H1 (cell line): ENCODE measurements around the gene MAPK13. TPM values are rescaled to one million over a fixed set of nuclear protein-coding genes. Genes with fewer than 3 reads are reported as not detected.

ENCODE experiments used
- CTCF ChIA-PET: fragments of 300-600 bp; sonication (Branson Sonifier 250); formaldehyde crosslinking; loops from one replicate; lab custom pipeline; 2021; ENCODE audit not compliant: partially characterized antibody; lab: Charles Lee
- POLR2A ChIA-PET: fragments of 300-600 bp; sonication (Branson Sonifier 250); formaldehyde crosslinking; loops from one replicate; lab custom pipeline; 2021; ENCODE audit warnings: inconsistent platforms; ENCODE audit not compliant: partially characterized antibody; lab: Charles Lee
- DNase-seq, 2 experiments: peaks; one replicate each; pipeline versions ENCODE4 v3.0.0 to v3.0.0-alpha.2; 2010 to 2022; ENCODE audit warnings: low spot score in 2 of 2, low read depth in 1 of 2, mixed read lengths in 1 of 2
- FAIRE-seq: peaks from 2 replicates; lab custom pipeline; 2011; peaks lifted over from hg19 to GRCh38; lab: Jason Lieb, UNC
- H2AFZ ChIP-seq: 2 replicates; pipeline ENCODE4 v1.8.1; 2012; ENCODE audit warnings: low read length, inconsistent platforms
- H2AK5ac ChIP-seq: 2 replicates; pipeline ENCODE4 v1.6.1; 2013; ENCODE audit warnings: low read depth, low read length
- H2BK120ac ChIP-seq: replicated peaks from 2 replicates; pipeline ENCODE3; 2013; ENCODE audit warnings: low read depth, low read length, inconsistent platforms
- H2BK12ac ChIP-seq: 2 replicates; pipeline ENCODE4 v1.6.1; 2013; ENCODE audit warnings: low read depth, low read length
- H2BK15ac ChIP-seq: 2 replicates; pipeline ENCODE4 v1.6.1; 2013; ENCODE audit warnings: low read length
- H2BK20ac ChIP-seq: 2 replicates; pipeline ENCODE4 v1.6.1; 2013; ENCODE audit warnings: low read length
- H2BK5ac ChIP-seq: 2 replicates; pipeline ENCODE4 v1.6.1; 2013; ENCODE audit warnings: low read depth, low read length
- H3K14ac ChIP-seq: 2 replicates; pipeline ENCODE4 v1.6.1; 2013; ENCODE audit warnings: inconsistent platforms; ENCODE audit not compliant: insufficient read length
- H3K18ac ChIP-seq: 2 replicates; pipeline ENCODE4 v1.6.1; 2013; ENCODE audit warnings: low read length; ENCODE audit errors: extremely low read depth
- H3K23ac ChIP-seq: 2 replicates; pipeline ENCODE4 v1.6.1; 2013; ENCODE audit warnings: inconsistent platforms; ENCODE audit not compliant: insufficient read length
- H3K23me2 ChIP-seq: 2 replicates; pipeline ENCODE4 v1.6.1; 2013; ENCODE audit warnings: low read depth, low read length
- H3K27ac ChIP-seq: 2 replicates; pipeline ENCODE4 v1.6.1; 2011; ENCODE audit warnings: low read depth, low read length, inconsistent platforms
- H3K27me3 ChIP-seq, 4 experiments: replicated peaks in 1 of 4; 1 replicate in 1 of 4; 2 replicates in 3 of 4; pipeline versions ENCODE4 v1.6.1 to v1.8.1; 2011 to 2013; ENCODE audit warnings: low read length in 3 of 4, mild to moderate bottlenecking in 3 of 4, inconsistent platforms in 2 of 4, mixed read lengths in 2 of 4, moderate library complexity in 1 of 4; ENCODE audit not compliant: control insufficient read depth in 3 of 4, insufficient read depth in 3 of 4; ENCODE audit errors: extremely low read depth in 1 of 4
- H3K36me3 ChIP-seq, 4 experiments: 2 replicates each; pipeline versions ENCODE4 v1.6.1 to v1.8.1; 2011 to 2013; ENCODE audit warnings: mild to moderate bottlenecking in 4 of 4, low read length in 3 of 4, moderate library complexity in 2 of 4, control low read depth in 1 of 4, inconsistent platforms in 1 of 4; ENCODE audit not compliant: insufficient read depth in 4 of 4, control insufficient read depth in 2 of 4
- H3K4ac ChIP-seq: replicated peaks from 2 replicates; pipeline ENCODE3; 2013; ENCODE audit warnings: low read length, low read depth, mixed read lengths, inconsistent platforms; ENCODE audit not compliant: insufficient read length
- H3K4me1 ChIP-seq, 4 experiments: replicated peaks in 1 of 4; 1 replicate in 1 of 4; 2 replicates in 3 of 4; pipeline versions ENCODE4 v1.6.1 to v1.8.1; 2011 to 2013; ENCODE audit warnings: low read length in 3 of 4, inconsistent platforms in 2 of 4, mixed read lengths in 1 of 4; ENCODE audit not compliant: insufficient read depth in 4 of 4, control insufficient read depth in 3 of 4
- H3K4me2 ChIP-seq, 2 experiments: 2 replicates each; pipeline versions ENCODE4 v1.6.1 to v1.8.1; 2011 to 2013; ENCODE audit warnings: low read depth in 2 of 2, low read length in 2 of 2, control low read depth in 1 of 2, inconsistent platforms in 1 of 2, mild to moderate bottlenecking in 1 of 2; ENCODE audit not compliant: insufficient read depth in 1 of 2
- H3K4me3 ChIP-seq, 4 experiments: fragments of 200-600, 300-600 bp in 1 of 4; sonication (generic), shearing (Covaris generic), sonication (Bioruptor Twin) in 1 of 4; 2 replicates each; pipeline versions ENCODE4 v1.5.1 to v1.8.1; 2011 to 2016; ENCODE audit warnings: low read length in 4 of 4, low read depth in 3 of 4, control low read depth in 2 of 4, inconsistent platforms in 2 of 4, mild to moderate bottlenecking in 2 of 4, mixed read lengths in 1 of 4, moderate library complexity in 1 of 4; ENCODE audit not compliant: insufficient read depth in 2 of 4; ENCODE audit errors: extremely low read depth in 1 of 4
- H3K56ac ChIP-seq: replicated peaks from 2 replicates; pipeline ENCODE3; 2013; ENCODE audit warnings: low read depth, mild to moderate bottlenecking, mixed read lengths, low read length, inconsistent platforms; ENCODE audit not compliant: insufficient read length
- H3K79me1 ChIP-seq: 2 replicates; pipeline ENCODE4 v1.6.1; 2013; ENCODE audit warnings: low read depth, low read length, control low read depth
- H3K79me2 ChIP-seq, 2 experiments: 2 replicates each; pipeline versions ENCODE4 v1.6.1 to v1.8.1; 2012 to 2013; ENCODE audit warnings: low read length in 2 of 2, mild to moderate bottlenecking in 2 of 2, inconsistent platforms in 1 of 2; ENCODE audit not compliant: insufficient read depth in 2 of 2, control insufficient read depth in 1 of 2
- H3K9ac ChIP-seq, 4 experiments: replicated peaks in 1 of 4; 1 replicate in 1 of 4; 2 replicates in 3 of 4; pipeline versions ENCODE4 v1.6.1 to v1.8.1; 2011 to 2013; ENCODE audit warnings: low read depth in 3 of 4, low read length in 3 of 4, control low read depth in 2 of 4, mild to moderate bottlenecking in 2 of 4, moderate library complexity in 2 of 4, inconsistent platforms in 1 of 4; ENCODE audit errors: extremely low read depth in 1 of 4
- H3K9me3 ChIP-seq, 2 experiments: 2 replicates each; pipeline versions ENCODE4 v1.6.1 to v1.8.1; 2012 to 2013; ENCODE audit warnings: mild to moderate bottlenecking in 2 of 2, moderate library complexity in 2 of 2, control low read depth in 1 of 2, inconsistent platforms in 1 of 2, low read depth in 1 of 2, low read length in 1 of 2, mixed read lengths in 1 of 2; ENCODE audit not compliant: insufficient read depth in 2 of 2
- H4K20me1 ChIP-seq, 2 experiments: replicated peaks in 1 of 2; 2 replicates each; pipeline versions ENCODE3 to v1.8.1; 2011 to 2013; ENCODE audit warnings: inconsistent platforms in 2 of 2, low read length in 2 of 2, mild to moderate bottlenecking in 1 of 2; ENCODE audit not compliant: insufficient read depth in 2 of 2, control insufficient read depth in 1 of 2
- H4K5ac ChIP-seq: 2 replicates; pipeline ENCODE4 v1.6.1; 2013; ENCODE audit warnings: low read length, low read depth, mixed read lengths, inconsistent platforms; ENCODE audit not compliant: insufficient read length
- H4K8ac ChIP-seq: 2 replicates; pipeline ENCODE4 v1.8.0; 2013; ENCODE audit warnings: mild to moderate bottlenecking, moderate library complexity, low read length, inconsistent platforms; ENCODE audit not compliant: insufficient read depth; ENCODE audit errors: extremely low read depth
- H4K91ac ChIP-seq: replicated peaks from 2 replicates; pipeline ENCODE3; 2013; ENCODE audit warnings: low read length, mixed read lengths, inconsistent platforms; ENCODE audit not compliant: insufficient read length
- EZH2 ChIP-seq: fragments of 200-600 bp; sonication (generic); IDR thresholded peaks from 2 replicates; pipeline ENCODE4 v1.7.1; 2012; ENCODE audit warnings: low read depth, mild to moderate bottlenecking, moderate library complexity, low read length, inconsistent platforms; ENCODE audit not compliant: severe bottlenecking
- GTF2F1 ChIP-seq: IDR thresholded peaks from 2 replicates; pipeline ENCODE4 v1.6.1; 2012; ENCODE audit warnings: low read depth, low read length, improper control_type of control experiment, borderline replicate concordance
- SIN3A ChIP-seq, 2 experiments: IDR thresholded peaks in 1 of 2; conservative IDR thresholded peaks in 1 of 2; 2 replicates each; pipeline ENCODE4 v1.6.1; 2011 to 2012; ENCODE audit warnings: low read length in 2 of 2, improper control_type of control experiment in 1 of 2, low read depth in 1 of 2, mild to moderate bottlenecking in 1 of 2
- YY1 ChIP-seq: IDR thresholded peaks from 2 replicates; pipeline ENCODE4 v1.6.1; 2011; ENCODE audit warnings: low read depth, mild to moderate bottlenecking, low read length
- WGBS, 2 experiments: shearing (Covaris generic) in 1 of 2; methylation state at CpG; one replicate each; pipeline versions ENCODE4 v1.1.6 to v1.1.7; 2013 to 2015; ENCODE audit warnings: low lambda C conversion rate in 2 of 2, mixed read lengths in 2 of 2, inconsistent platforms in 1 of 2, low coverage in 1 of 2, missing lambda C conversion rate in 1 of 2; ENCODE audit not compliant: insufficient replicate concordance in 2 of 2, insufficient coverage in 1 of 2, insufficient read length in 1 of 2; ENCODE audit errors: extremely low coverage in 1 of 2, missing lambda C conversion rate in 1 of 2; 5-methylcytosine and 5-hydroxymethylcytosine counted together
- polyA plus RNA-seq, 7 experiments: library from polyadenylated mRNA; depleted of rRNA in 3 of 7; stranded (reverse) in 5 of 7; unstranded in 2 of 7; fragments of >200 nt in 5 of 7; fragments of 200-250 nt in 2 of 7; gene quantifications; 1 replicate in 5 of 7; 2 replicates in 1 of 7; 4 replicates in 1 of 7; pipeline versions ENCODE4 v1.2.1 to v1.2.3, GENCODE V29; 2011 to 2013; ENCODE audit warnings: missing spikeins in 2 of 7, mixed read lengths in 2 of 7
- total RNA-seq: library from RNA; stranded (reverse); fragmentation: NEBNext Ultra II Directional; extraction: Animal tissue kit (Norgen Biotek cat#: 25700); gene quantifications from 2 replicates; pipeline ENCODE4 v1.2.1, GENCODE V29; 2021

MAPK13 gene
- total and polyA plus RNA-seq, 2 of the 8 experiments (the other 6 are each of a cell fraction or from before 2014, with no cell fraction given) = 10.1 to 14.1 TPM

GRCh38 chr6:36155662-36156061 lies 25.3 kb downstream of the MAPK13 start:
- no peaks in the 10 kb centered on the region for H3K79me2 ChIP-seq
- H3K4me1 ChIP-seq = no peaks in the 10 kb centered on the region
- H2BK12ac ChIP-seq = no peak overlapping the region
- no peak for FAIRE-seq
- H2AK5ac ChIP-seq = no peak overlapping the region
- no peak overlapping the region for H3K4me3 ChIP-seq
- no peak for DNase-seq
- no peak overlapping the region for H4K91ac ChIP-seq
- no peak overlapping the region for H2BK20ac ChIP-seq
- ChIA-PET POLR2A (no interaction called here), CTCF (interaction anchor here (1.3 kb wide), 1 partner anchor 16 kb away, joined by 5 read pairs; no protein-coding TSS in a partner anchor)
- no peak overlapping the region for H2BK5ac ChIP-seq
- H3K14ac ChIP-seq = no peak overlapping the region
- no peak overlapping the region for H3K23ac ChIP-seq
- no peaks in the 10 kb centered on the region for H3K36me3 ChIP-seq
- no peak overlapping the region for H3K56ac ChIP-seq
- no peak overlapping the region for H3K4me2 ChIP-seq
- no peak overlapping the region for H4K5ac ChIP-seq
- H3K18ac ChIP-seq = no peak overlapping the region
- no peak overlapping the region for H4K8ac ChIP-seq
- no peak overlapping the region for H3K9ac ChIP-seq
- H3K27ac ChIP-seq = no peak overlapping the region
- peaks cover 0 to 5% of the 10 kb centered on the region in 2 experiments; a peak in 1 of 4 replicates for H3K9me3 ChIP-seq
- TF ChIP-seq GTF2F1 (no peak), EZH2 (no peak), SIN3A (conservative IDR thresholded peaks at IDR 0.05 in 1 of 2, IDR thresholded peaks at IDR 0.05 in 1 of 2; ENCODE audit: low read depth in 1 of 2, low read length in 2 of 2) (no peak), YY1 (no peak)
- 94% methylated on average over 2 of the region's 2 CpGs; no CpG with 5 or more reads in 1 of the 2 experiments for WGBS, 2 experiments
- no peak overlapping the region for H2BK120ac ChIP-seq
- no peaks in the 10 kb centered on the region for H3K79me1 ChIP-seq
- H3K27me3 ChIP-seq = no peaks in the 10 kb centered on the region
- no peak overlapping the region for H3K4ac ChIP-seq
- no peaks in the 10 kb centered on the region for H4K20me1 ChIP-seq
- no peak overlapping the region for H2AFZ ChIP-seq
- no peak overlapping the region for H2BK15ac ChIP-seq
- no peaks in the 10 kb centered on the region; the same call in 1 of the 2 replicates for H3K23me2 ChIP-seq
